Measurements from ENCODE around the gene FASLG. TPM values are rescaled to one million over a fixed set of nuclear protein-coding genes. Genes with fewer than 3 reads are reported as not detected.

FASLG gene
- total RNA-seq = not detected

GRCh38 chr1:172658871-172659453, at the start of gene FASLG:
TSS of gene FASLG (plus strand) at chr1:172659103. CDS start at chr1:172659202, 99 bp downstream.

Small RNAs within 50 kb of the gene (small RNA-seq; reads per million reads assigned to genes)
- 0 reads per million in 2 donors for gene RNU6-693P

Other genes starting within 250 kb of the FASLG start
- not detected for gene C1orf105, start 238.4 kb upstream of the FASLG start, total RNA-seq
- gene PIGC, start 215.0 kb upstream of the FASLG start, total RNA-seq = 10 to 100 TPM; 18.6 to 24.6 TPM
- 10 to 100 TPM; 22.0 to 29.3 TPM for gene SUCO, start 126.0 kb upstream of the FASLG start, total RNA-seq

All from melanocyte of skin (primary cell).